Activated CD4-positive, alpha-beta memory T cell treated with anti-CD3 and anti-CD28 coated beads for 36 hours (primary cell): ENCODE data around the gene DTNA. TPM values are rescaled to one million over a fixed set of nuclear protein-coding genes. Genes with fewer than 3 reads are reported as not detected.

Experiments used
- CTCF ChIA-PET: fragments of 350-600 bp; sonication (Branson Sonifier 250); formaldehyde crosslinking; loops from one replicate; lab custom pipeline; 2021; ENCODE audit warnings: antibody characterized with exemption, inconsistent platforms; lab: Charles Lee
- POLR2A ChIA-PET: fragments of 350-600 bp; sonication (Branson Sonifier 250); formaldehyde crosslinking; loops from one replicate; lab custom pipeline; 2021; ENCODE audit warnings: antibody characterized with exemption; lab: Charles Lee
- DNase-seq: peaks from one replicate; pipeline ENCODE4 v3.0.0-alpha.2; 2020
- H3K27ac Mint-ChIP-seq: one replicate; pipeline ENCODE4 v1.8.0; 2021; ENCODE audit warnings: mixed read lengths
- H3K27me3 Mint-ChIP-seq: one replicate; pipeline ENCODE4 v1.8.0; 2021; ENCODE audit warnings: mixed read lengths
- H3K36me3 Mint-ChIP-seq: one replicate; pipeline ENCODE4 v1.8.0; 2021; ENCODE audit warnings: mixed read lengths
- H3K4me1 Mint-ChIP-seq: one replicate; pipeline ENCODE4 v1.8.0; 2021; ENCODE audit warnings: low read depth, mixed read lengths
- H3K4me3 Mint-ChIP-seq: one replicate; pipeline ENCODE4 v1.8.0; 2021; ENCODE audit warnings: mild to moderate bottlenecking, mixed read lengths
- H3K9me3 Mint-ChIP-seq: one replicate; pipeline ENCODE4 v1.8.0; 2021; ENCODE audit warnings: mixed read lengths
- intact Hi-C: fragments of 100-400 bp; cut with micrococcal nuclease; formaldehyde crosslinking; loops from one replicate; pipeline ENCODE4 v1.15.1; 2023
- total RNA-seq, 2 experiments: library from RNA; stranded (reverse); gene quantifications; one replicate each; pipeline ENCODE4 v1.2.3, GENCODE V29; 2021

The DTNA gene
- total RNA-seq, 2 experiments from 2014 or later = not detected

- no peak overlapping the region for H3K4me3 Mint-ChIP-seq
- peaks cover 12% of the 10 kb centered on the region for H3K27me3 Mint-ChIP-seq
- no peak overlapping the region for H3K27ac Mint-ChIP-seq
- H3K36me3 Mint-ChIP-seq = no peaks in the 10 kb centered on the region
- peak; percentile 24 for DNase-seq
- POLR2A ChIA-PET = no interaction called here
- intact Hi-C loops = loop anchor here (2.0 to 10.0 kb wide), 3 partner anchors 43 to 617 kb away; no protein-coding TSS in a partner anchor
- peaks cover 35% of the 10 kb centered on the region for H3K4me1 Mint-ChIP-seq
- CTCF ChIA-PET = interaction anchor here (0.6 kb wide), 2 partner anchors 19 to 101 kb away, joined by 3 read pairs; no protein-coding TSS in a partner anchor
- H3K9me3 Mint-ChIP-seq = no peaks in the 10 kb centered on the region
These were observed 157.4 kb downstream of the DTNA start for GRCh38 chr18:34867520-34867919.

- H3K4me1 Mint-ChIP-seq = peaks cover 19% of the 10 kb centered on the region
- no peak overlapping the region for H3K4me3 Mint-ChIP-seq
- peaks cover 10% of the 10 kb centered on the region for H3K27me3 Mint-ChIP-seq
- ChIA-PET CTCF (no interaction called here), POLR2A (no interaction called here)
- H3K9me3 Mint-ChIP-seq = no peaks in the 10 kb centered on the region
- H3K36me3 Mint-ChIP-seq = no peaks in the 10 kb centered on the region
- H3K27ac Mint-ChIP-seq = no peak overlapping the region
- DNase-seq = no peak
- intact Hi-C loops = no loop called here
These were observed 160.6 kb downstream of the DTNA start for GRCh38 chr18:34870555-34871310.

GRCh38 chr18:34871435-34871834 lies 161.3 kb downstream of the DTNA start:
- DNase-seq = peak; percentile 40
- Mint-ChIP-seq H3K27ac (no peak overlapping the region), H3K4me3 (no peak overlapping the region), H3K9me3 (no peaks in the 10 kb centered on the region), H3K4me1 (peaks cover 12% of the 10 kb centered on the region), H3K27me3 (peaks cover 10% of the 10 kb centered on the region), H3K36me3 (no peaks in the 10 kb centered on the region)
- CTCF ChIA-PET = no interaction called here
- POLR2A ChIA-PET = no interaction called here
- intact Hi-C loops = no loop called here

- ChIA-PET CTCF (no interaction called here), POLR2A (no interaction called here)
- no peaks in the 10 kb centered on the region for H3K36me3 Mint-ChIP-seq
- no peaks in the 10 kb centered on the region for H3K9me3 Mint-ChIP-seq
- peaks cover 10% of the 10 kb centered on the region for H3K27me3 Mint-ChIP-seq
- peaks cover 6% of the 10 kb centered on the region for H3K4me1 Mint-ChIP-seq
- H3K4me3 Mint-ChIP-seq = no peak overlapping the region
- no peak for DNase-seq
- intact Hi-C loops = no loop called here
- H3K27ac Mint-ChIP-seq = no peak overlapping the region
These were observed 162.0 kb downstream of the DTNA start for GRCh38 chr18:34872066-34872465.

- DNase-seq = no peak
- POLR2A ChIA-PET = no interaction called here
- Mint-ChIP-seq H3K36me3 (no peaks in the 10 kb centered on the region), H3K27me3 (peaks cover 9% of the 10 kb centered on the region), H3K9me3 (no peaks in the 10 kb centered on the region), H3K27ac (no peak overlapping the region), H3K4me3 (no peak overlapping the region), H3K4me1 (peaks cover 3% of the 10 kb centered on the region)
- CTCF ChIA-PET = no interaction called here
- intact Hi-C loops = no loop called here
These were observed 164.0 kb downstream of the DTNA start for GRCh38 chr18:34873986-34874580.

- ChIA-PET POLR2A (no interaction called here), CTCF (no interaction called here)
- H3K36me3 Mint-ChIP-seq = no peaks in the 10 kb centered on the region
- no peak overlapping the region for H3K4me3 Mint-ChIP-seq
- H3K9me3 Mint-ChIP-seq = no peaks in the 10 kb centered on the region
- intact Hi-C loops = no loop called here
- H3K27ac Mint-ChIP-seq = no peak overlapping the region
- H3K4me1 Mint-ChIP-seq = peaks cover 3% of the 10 kb centered on the region
- no peak for DNase-seq
- peaks cover 8% of the 10 kb centered on the region for H3K27me3 Mint-ChIP-seq
These were observed 165.1 kb downstream of the DTNA start for GRCh38 chr18:34875150-34875549.

- Mint-ChIP-seq H3K4me1 (no peaks in the 10 kb centered on the region), H3K27me3 (peaks cover 7% of the 10 kb centered on the region), H3K36me3 (no peaks in the 10 kb centered on the region), H3K27ac (no peak overlapping the region), H3K4me3 (no peak overlapping the region), H3K9me3 (no peaks in the 10 kb centered on the region)
- ChIA-PET CTCF (no interaction called here), POLR2A (no interaction called here)
- no peak for DNase-seq
- intact Hi-C loops = no loop called here
These were observed 170.3 kb downstream of the DTNA start for GRCh38 chr18:34880403-34880802.

- POLR2A ChIA-PET = no interaction called here
- H3K4me1 Mint-ChIP-seq = no peaks in the 10 kb centered on the region
- intact Hi-C loops = no loop called here
These were observed 171.1 kb downstream of the DTNA start for GRCh38 chr18:34880882-34881834.

GRCh38 chr18:34884436-34884835 lies 174.3 kb downstream of the DTNA start:
- Mint-ChIP-seq H3K4me1 (no peaks in the 10 kb centered on the region), H3K27me3 (peaks cover 2% of the 10 kb centered on the region), H3K4me3 (no peak overlapping the region), H3K27ac (no peak overlapping the region), H3K9me3 (no peaks in the 10 kb centered on the region), H3K36me3 (no peaks in the 10 kb centered on the region)
- CTCF ChIA-PET = no interaction called here
- POLR2A ChIA-PET = no interaction called here
- DNase-seq = no peak
- intact Hi-C loops = no loop called here

More at GRCh38 chr18:34880882-34881834, 171.1 kb downstream of the DTNA start:
- CTCF ChIA-PET = no interaction called here
- Mint-ChIP-seq H3K9me3 (no peaks in the 10 kb centered on the region), H3K36me3 (no peaks in the 10 kb centered on the region), H3K4me3 (no peak overlapping the region), H3K27ac (no peak overlapping the region), H3K27me3 (peaks cover 7% of the 10 kb centered on the region)
- no peak for DNase-seq

GRCh38 chr18:34886177-34886576 lies 176.1 kb downstream of the DTNA start:
- intact Hi-C loops = no loop called here
- POLR2A ChIA-PET = no interaction called here
- no peak for DNase-seq
- Mint-ChIP-seq H3K4me1 (no peaks in the 10 kb centered on the region), H3K27ac (no peak overlapping the region), H3K9me3 (no peaks in the 10 kb centered on the region), H3K4me3 (no peak overlapping the region), H3K36me3 (no peaks in the 10 kb centered on the region), H3K27me3 (peaks cover 11% of the 10 kb centered on the region)
- CTCF ChIA-PET = interaction anchor here (0.6 kb wide), 1 partner anchor 19 kb away, joined by 3 read pairs; no protein-coding TSS in a partner anchor

- Mint-ChIP-seq H3K4me1 (no peaks in the 10 kb centered on the region), H3K4me3 (no peak overlapping the region), H3K36me3 (no peaks in the 10 kb centered on the region), H3K27ac (no peak overlapping the region), H3K27me3 (peaks cover 21% of the 10 kb centered on the region), H3K9me3 (no peaks in the 10 kb centered on the region)
- ChIA-PET POLR2A (no interaction called here), CTCF (no interaction called here)
- no peak for DNase-seq
- intact Hi-C loops = no loop called here
These were observed 177.9 kb downstream of the DTNA start for GRCh38 chr18:34887881-34888580.
